ENCODE results near the gene IFNL2.

GRCh38 chr19:39301562-39301961, 33.4 kb downstream of the IFNL2 start:
- TF ChIP-seq CTCF (IDR thresholded peaks at IDR 0.05; ENCODE audit: poor library complexity, severe bottlenecking): no peak
- no peak for TF ChIP-seq REST (IDR thresholded peaks at IDR 0.05; ENCODE audit: borderline replicate concordance)

Data from neural cell (in vitro differentiated cells).